Activated naive CD8-positive, alpha-beta T cell treated with anti-CD3 and anti-CD28 coated beads, Interleukin-2, amount 50 U/mL, for 24 hours (primary cell): ENCODE data around the gene KRABD2.

Experiments used
- ATAC-seq: fragments of 150-1000 bp; cut with Tn5 transposase; one replicate; pipeline ENCODE4 v1.10.0; 2021
- DNase-seq: peaks from one replicate; pipeline ENCODE4 v3.0.0; 2021
- H3K27ac Mint-ChIP-seq: one replicate; pipeline ENCODE4 v1.8.0; 2021; ENCODE audit warnings: mild to moderate bottlenecking, mixed read lengths
- H3K27me3 Mint-ChIP-seq: one replicate; pipeline ENCODE4 v1.8.0; 2021; ENCODE audit warnings: mixed read lengths
- H3K36me3 Mint-ChIP-seq: one replicate; pipeline ENCODE4 v1.8.0; 2021; ENCODE audit warnings: low read depth, mixed read lengths
- H3K4me1 Mint-ChIP-seq: one replicate; pipeline ENCODE4 v1.8.0; 2021; ENCODE audit warnings: mixed read lengths
- H3K4me3 Mint-ChIP-seq: one replicate; pipeline ENCODE4 v1.8.0; 2021; ENCODE audit warnings: mild to moderate bottlenecking, moderate library complexity, mixed read lengths
- H3K9me3 Mint-ChIP-seq: one replicate; pipeline ENCODE4 v1.8.0; 2021; ENCODE audit warnings: mixed read lengths

Gene KRABD2

DNA sequence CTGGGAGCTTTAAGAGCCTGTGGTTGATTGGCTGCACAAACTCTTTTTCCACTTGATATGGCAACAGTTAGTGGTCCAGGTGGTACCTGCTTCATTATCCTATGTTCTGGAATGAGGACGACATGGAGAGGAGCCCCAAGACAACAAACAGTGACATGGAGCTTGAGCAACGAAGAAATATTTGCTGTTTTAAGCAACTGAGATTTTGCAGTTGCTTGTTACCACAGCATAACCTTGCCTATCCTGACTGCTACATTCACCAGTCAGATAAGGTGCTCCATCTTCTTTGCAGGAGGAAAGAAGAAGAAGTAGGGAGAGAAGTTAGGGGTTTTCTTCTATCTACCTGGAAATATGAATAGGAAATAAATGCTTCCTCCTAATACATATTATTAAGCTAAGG is 44.4 kb downstream of the KRABD2 start:
- DNase-seq (no peak), ATAC-seq (no peak)
- Mint-ChIP-seq H3K4me1 (peaks cover 5% of the 10 kb centered on the region), H3K4me3 (no peak overlapping the region), H3K27me3 (peaks cover 20% of the 10 kb centered on the region), H3K27ac (no peak overlapping the region), H3K9me3 (no peaks in the 10 kb centered on the region), H3K36me3 (no peaks in the 10 kb centered on the region)

DNA sequence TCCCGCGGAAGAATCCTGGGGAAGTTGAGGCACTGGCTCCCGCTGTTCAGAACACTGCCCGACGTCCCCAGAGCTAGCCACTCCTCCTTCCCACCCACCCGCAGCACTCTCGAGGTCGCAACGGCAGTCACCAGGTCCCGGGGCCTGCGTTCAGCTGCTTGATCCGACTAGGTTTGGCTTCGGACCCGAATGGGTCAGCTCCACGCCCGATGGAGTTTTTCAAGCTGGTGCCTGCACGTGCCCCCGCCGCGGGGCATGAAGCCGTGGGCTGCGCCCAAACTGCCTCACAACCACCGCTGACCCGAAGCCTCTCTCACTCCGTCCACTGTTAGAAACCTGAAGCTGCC is 49.2 kb downstream of the KRABD2 start:
- peaks cover 43% of the 10 kb centered on the region for H3K27me3 Mint-ChIP-seq
- ATAC-seq (no peak), DNase-seq (no peak)
- peaks cover 19% of the 10 kb centered on the region for H3K4me1 Mint-ChIP-seq
- H3K27ac Mint-ChIP-seq, result no peak overlapping the region
- peak overlapping the region; percentile 64 for H3K4me3 Mint-ChIP-seq
- no peaks in the 10 kb centered on the region for H3K36me3 Mint-ChIP-seq
- no peaks in the 10 kb centered on the region for H3K9me3 Mint-ChIP-seq
